ENCODE data around the gene TLX3. TPM values are rescaled to one million over a fixed set of nuclear protein-coding genes. Genes with fewer than 3 reads are reported as not detected.

The TLX3 gene
- total and polyA plus RNA-seq, 2 of the 4 experiments (the other 2 are of a cell fraction), result not detected

DNA sequence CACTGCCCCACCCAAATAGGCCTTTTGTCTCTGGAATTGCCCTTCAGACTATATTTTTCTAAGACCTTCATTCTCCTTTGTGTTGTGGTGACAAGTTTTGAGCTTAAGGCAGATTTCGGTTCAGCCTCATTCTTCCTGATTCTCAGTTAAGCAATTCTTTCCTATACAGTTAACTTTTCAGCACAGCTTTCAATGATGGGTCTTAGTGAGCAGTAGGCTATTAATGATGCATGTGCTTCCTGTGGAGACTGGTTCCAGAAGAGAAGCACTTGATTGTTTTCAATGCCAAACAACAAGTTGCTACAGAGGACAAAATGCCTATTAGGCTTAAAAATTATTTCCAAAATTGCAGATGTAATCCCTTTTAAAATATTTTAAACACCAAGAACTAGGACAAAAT, 47.7 kb upstream of the TLX3 start:
- no peak overlapping the region for H3K18ac ChIP-seq (ENCODE audit: low read depth, low read length)
- no peaks in the 10 kb centered on the region for H4K20me1 ChIP-seq (ENCODE audit: insufficient read depth, low read length)
- in situ Hi-C loops (cut with MboI; ENCODE audit: low sequenced_read_pairs) (no loop called here), intact Hi-C loops (cut with micrococcal nuclease) (no loop called here), dilution Hi-C loops (cut with HindIII; ENCODE audit: low sequenced_read_pairs, unreplicated experiment) (no loop called here)
- no peak overlapping the region for H3K4me3 ChIP-seq (ENCODE audit: insufficient read depth, low read depth, low read length)
- TF ChIP-seq MAZ (IDR thresholded peaks at IDR 0.05; ENCODE audit: borderline replicate concordance, low read depth, low read length) (no peak), FOS (IDR thresholded peaks at IDR 0.05; ENCODE audit: low read depth, low read length) (no peak), CEBPB (IDR thresholded peaks at IDR 0.05; ENCODE audit: low read depth, low read length) (no peak), MAFK (IDR thresholded peaks at IDR 0.05; ENCODE audit: low read depth, low read length) (no peak), NFE2L2 (IDR thresholded peaks at IDR 0.05; ENCODE audit: low read depth, low read length) (no peak), RAD21 (IDR thresholded peaks at IDR 0.05; ENCODE audit: low read length) (no peak), SMC3 (IDR thresholded peaks at IDR 0.05; ENCODE audit: low read depth, low read length) (no peak)
- TF ChIP-seq, protein P1, sequence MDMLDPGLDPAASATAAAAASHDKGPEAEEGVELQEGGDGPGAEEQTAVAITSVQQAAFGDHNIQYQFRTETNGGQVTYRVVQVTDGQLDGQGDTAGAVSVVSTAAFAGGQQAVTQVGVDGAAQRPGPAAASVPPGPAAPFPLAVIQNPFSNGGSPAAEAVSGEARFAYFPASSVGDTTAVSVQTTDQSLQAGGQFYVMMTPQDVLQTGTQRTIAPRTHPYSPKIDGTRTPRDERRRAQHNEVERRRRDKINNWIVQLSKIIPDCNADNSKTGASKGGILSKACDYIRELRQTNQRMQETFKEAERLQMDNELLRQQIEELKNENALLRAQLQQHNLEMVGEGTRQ (IDR thresholded peaks at IDR 0.05; ENCODE audit: low read depth, low read length), result no peak
- TF ChIP-seq, protein P2, sequence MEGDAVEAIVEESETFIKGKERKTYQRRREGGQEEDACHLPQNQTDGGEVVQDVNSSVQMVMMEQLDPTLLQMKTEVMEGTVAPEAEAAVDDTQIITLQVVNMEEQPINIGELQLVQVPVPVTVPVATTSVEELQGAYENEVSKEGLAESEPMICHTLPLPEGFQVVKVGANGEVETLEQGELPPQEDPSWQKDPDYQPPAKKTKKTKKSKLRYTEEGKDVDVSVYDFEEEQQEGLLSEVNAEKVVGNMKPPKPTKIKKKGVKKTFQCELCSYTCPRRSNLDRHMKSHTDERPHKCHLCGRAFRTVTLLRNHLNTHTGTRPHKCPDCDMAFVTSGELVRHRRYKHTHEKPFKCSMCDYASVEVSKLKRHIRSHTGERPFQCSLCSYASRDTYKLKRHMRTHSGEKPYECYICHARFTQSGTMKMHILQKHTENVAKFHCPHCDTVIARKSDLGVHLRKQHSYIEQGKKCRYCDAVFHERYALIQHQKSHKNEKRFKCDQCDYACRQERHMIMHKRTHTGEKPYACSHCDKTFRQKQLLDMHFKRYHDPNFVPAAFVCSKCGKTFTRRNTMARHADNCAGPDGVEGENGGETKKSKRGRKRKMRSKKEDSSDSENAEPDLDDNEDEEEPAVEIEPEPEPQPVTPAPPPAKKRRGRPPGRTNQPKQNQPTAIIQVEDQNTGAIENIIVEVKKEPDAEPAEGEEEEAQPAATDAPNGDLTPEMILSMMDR (conservative IDR thresholded peaks at IDR 0.05; ENCODE audit: low read depth, low read length), result no peak
- TF ChIP-seq, protein P3, sequence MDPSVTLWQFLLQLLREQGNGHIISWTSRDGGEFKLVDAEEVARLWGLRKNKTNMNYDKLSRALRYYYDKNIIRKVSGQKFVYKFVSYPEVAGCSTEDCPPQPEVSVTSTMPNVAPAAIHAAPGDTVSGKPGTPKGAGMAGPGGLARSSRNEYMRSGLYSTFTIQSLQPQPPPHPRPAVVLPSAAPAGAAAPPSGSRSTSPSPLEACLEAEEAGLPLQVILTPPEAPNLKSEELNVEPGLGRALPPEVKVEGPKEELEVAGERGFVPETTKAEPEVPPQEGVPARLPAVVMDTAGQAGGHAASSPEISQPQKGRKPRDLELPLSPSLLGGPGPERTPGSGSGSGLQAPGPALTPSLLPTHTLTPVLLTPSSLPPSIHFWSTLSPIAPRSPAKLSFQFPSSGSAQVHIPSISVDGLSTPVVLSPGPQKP (IDR thresholded peaks at IDR 0.05; ENCODE audit: borderline replicate concordance, low read depth, low read length), result no peak
- no peaks in the 10 kb centered on the region for H3K27me3 ChIP-seq (ENCODE audit: control insufficient read depth, insufficient read depth, low read length)
- H3K79me1 ChIP-seq (ENCODE audit: low read depth in 1 of 2, low read length in 2 of 2), result no peaks in the 10 kb centered on the region
- H4K91ac ChIP-seq (ENCODE audit: insufficient read depth, low read depth, low read length), result no peak overlapping the region
- CTCF ChIA-PET, result no interaction called here
- WGBS, 2 experiments (ENCODE audit: extremely low coverage in 2 of 2, insufficient read length in 1 of 2), result no CpG with 5 or more reads among the region's 1 CpG
- H3K9ac ChIP-seq (ENCODE audit: low read depth, low read length), result no peak overlapping the region
- no TSS peak for BruUV-seq (replicated peaks)
- H2BK5ac ChIP-seq (ENCODE audit: low read depth, low read length, poor library complexity, severe bottlenecking), result no peak overlapping the region
- POLR2A ChIA-PET (ENCODE audit: unreplicated experiment), result no interaction called here
- H2BK120ac ChIP-seq (ENCODE audit: low read depth, low read length), result no peak overlapping the region
- H3K36me3 ChIP-seq (ENCODE audit: control insufficient read depth, insufficient read depth, low read length), result peaks cover 2% of the 10 kb centered on the region; the same call in 1 of the 2 replicates
- no peak overlapping the region for H4K8ac ChIP-seq (ENCODE audit: low read depth in 2 of 2, low read length in 2 of 2)
- H3K56ac ChIP-seq (ENCODE audit: extremely low read depth, insufficient read depth, low read length), result no peak overlapping the region
- no peak overlapping the region for H3K27ac ChIP-seq (ENCODE audit: insufficient read depth, low read length)
- no peak overlapping the region for H2AK5ac ChIP-seq (ENCODE audit: low read depth, low read length)
- H3K9me3 ChIP-seq (ENCODE audit: control insufficient read depth, insufficient read depth, low read length), result no peaks in the 10 kb centered on the region
- H3K14ac ChIP-seq (replicated peaks; ENCODE audit: low read depth, low read length), result no peak overlapping the region
- no peak for ATAC-seq (ENCODE audit: low read depth)
- H2BK20ac ChIP-seq (ENCODE audit: low read depth, low read length), result no peak overlapping the region
- DNase-seq, result no peak
- no peak overlapping the region for H3K4ac ChIP-seq (ENCODE audit: low read depth, low read length)
- H2BK15ac ChIP-seq (ENCODE audit: low read depth, low read length), result no peak overlapping the region
- no peaks in the 10 kb centered on the region for H3K9me1 ChIP-seq (ENCODE audit: insufficient read depth, low read length)
- no peaks in the 10 kb centered on the region for H3K4me1 ChIP-seq (ENCODE audit: control insufficient read depth, insufficient read depth, low read length)
- H2AK9ac ChIP-seq (replicated peaks; ENCODE audit: low read depth, low read length, poor library complexity), result no peak overlapping the region
- no peak overlapping the region for H2AFZ ChIP-seq (replicated peaks; ENCODE audit: low read length, poor library complexity)
- H3K4me2 ChIP-seq (ENCODE audit: low read depth, low read length), result no peak overlapping the region
- H4K5ac ChIP-seq (ENCODE audit: low read depth, low read length), result no peak overlapping the region
- H3K23ac ChIP-seq (ENCODE audit: low read depth, low read length), result no peak overlapping the region; the same call in 1 of the 2 replicates
